ENCODE results near the gene MRPS18A.
"Not testable (repeated sequence)": the region's sequence is repeated elsewhere in the genome, so short reads cannot be mapped to it uniquely, and the experiment has no call there.

Gene MRPS18A

DNA sequence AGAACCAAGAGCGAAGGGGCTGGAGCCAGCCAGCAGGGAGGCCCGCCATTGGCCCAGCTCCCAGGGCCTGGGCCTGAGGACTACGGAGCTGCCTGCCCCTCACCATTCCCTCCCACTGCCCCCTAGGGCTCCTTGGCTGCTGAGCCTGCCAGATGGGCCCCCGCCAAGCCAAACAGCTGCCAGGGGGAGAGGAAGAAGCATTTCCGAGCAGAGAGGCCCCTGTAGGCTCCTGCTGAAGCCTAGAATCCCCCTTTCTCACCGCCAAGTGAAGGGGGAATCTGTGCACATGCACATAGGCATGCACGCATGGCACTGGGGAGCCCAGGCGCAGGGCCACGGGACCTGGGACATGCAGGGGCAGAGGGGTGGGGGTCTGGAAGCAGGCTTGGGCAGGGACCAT, 28.5 kb upstream of the MRPS18A start:
- peak; percentile 82 for DNase-seq

DNA sequence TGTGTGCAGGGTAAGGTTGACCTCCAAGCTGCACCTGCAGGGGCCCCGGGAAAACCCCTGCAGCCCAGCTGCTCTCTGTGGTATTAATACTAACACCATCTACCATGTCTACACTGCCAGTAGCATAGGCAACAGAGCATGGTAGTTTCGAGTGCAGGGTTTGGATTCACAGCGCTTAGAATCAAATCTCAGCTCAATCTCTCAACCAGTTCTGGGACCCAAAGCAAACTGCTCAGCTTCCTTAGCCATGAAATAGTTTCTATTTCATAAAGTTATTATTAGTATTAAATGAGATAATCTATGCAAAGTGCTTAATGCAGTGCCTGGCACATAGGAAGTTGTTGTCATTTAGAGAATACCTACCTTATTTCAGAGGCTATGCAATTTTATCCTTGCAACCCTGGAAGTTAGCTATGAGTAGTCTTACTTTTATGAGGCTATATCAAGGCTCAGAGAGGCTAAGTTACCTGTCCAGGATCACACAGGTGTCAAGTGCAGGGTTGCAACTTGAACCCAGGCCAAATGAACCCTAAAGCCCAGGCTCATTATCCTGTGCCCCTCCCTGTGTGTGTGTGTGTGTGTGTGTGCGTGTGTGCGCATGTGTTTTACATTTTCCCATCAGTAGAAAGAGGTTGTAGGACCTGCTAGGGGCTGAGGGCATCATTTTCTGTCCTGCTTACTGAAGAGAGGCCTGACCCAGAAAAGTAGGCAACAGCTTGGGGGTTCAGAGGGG, 27.6 kb upstream of the MRPS18A start:
- no peak for DNase-seq

DNA sequence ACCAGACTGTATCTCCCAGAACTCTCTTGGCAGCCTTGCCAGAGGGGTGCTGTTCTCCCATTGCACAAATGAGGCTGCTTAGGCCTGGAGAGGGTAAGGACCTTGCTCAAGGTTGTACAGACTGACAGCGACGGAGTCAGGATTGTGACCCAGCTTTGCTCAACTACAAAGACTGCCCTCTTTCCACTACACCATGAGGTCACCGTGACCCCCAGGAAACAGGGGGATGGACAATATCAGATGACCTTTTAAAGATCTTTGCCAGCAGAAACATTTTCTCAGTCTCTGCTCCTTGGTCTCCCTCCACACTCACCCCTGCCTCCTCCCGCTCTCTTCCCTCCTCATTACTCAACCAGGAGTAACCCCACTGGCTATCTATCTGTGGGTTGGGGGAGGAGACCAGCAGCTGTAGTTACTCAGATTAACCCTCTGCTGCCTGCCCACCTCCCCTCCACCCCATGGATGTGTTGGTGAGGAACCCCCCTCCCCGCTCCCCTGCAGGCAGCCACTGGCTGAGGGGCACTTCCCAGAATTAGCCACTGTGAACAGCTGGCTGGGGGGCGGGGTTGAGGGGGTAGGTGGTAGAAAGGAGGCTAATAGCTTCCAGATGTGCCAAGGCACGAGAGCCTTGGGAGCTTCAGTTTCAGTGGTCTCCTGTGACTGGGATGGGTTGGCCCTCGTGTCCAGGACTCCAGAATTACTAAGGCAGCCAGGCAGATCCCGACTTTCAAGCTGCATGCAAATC, 26.9 kb upstream of the MRPS18A start:
- DNase-seq: no peak

DNA sequence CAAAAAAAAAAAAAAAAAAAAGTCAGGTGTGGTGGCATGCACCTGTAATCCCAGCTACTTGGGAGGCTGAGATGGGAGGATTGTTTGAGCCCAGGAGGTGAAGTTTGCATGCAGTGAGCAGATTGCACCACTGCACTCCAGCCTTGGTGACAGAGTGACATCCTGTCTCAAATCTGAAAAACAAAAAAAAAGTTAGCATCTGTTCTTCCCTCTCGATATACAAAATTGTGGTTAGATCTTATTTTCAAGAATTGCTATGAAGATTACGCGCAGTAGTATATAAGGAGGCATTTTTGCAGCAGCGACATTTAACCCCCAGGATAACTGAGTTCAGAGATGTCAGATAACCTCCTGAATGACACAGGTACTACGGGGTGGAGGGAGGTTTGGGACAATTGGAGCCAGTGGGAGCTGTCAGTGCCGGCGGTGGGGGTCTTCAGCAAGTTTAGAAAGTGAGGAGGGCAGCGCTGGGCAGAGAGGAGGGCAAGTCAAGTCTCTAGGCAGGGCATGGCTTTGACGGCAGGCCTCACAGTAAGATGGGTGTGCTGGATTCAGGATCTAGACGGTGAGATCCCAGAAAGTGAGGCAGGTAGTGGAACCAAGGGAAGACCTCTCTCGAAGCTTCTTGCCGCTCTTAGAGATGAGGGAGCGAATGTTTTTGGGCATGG, 26.2 kb upstream of the MRPS18A start:
- DNase-seq: no peak

DNA sequence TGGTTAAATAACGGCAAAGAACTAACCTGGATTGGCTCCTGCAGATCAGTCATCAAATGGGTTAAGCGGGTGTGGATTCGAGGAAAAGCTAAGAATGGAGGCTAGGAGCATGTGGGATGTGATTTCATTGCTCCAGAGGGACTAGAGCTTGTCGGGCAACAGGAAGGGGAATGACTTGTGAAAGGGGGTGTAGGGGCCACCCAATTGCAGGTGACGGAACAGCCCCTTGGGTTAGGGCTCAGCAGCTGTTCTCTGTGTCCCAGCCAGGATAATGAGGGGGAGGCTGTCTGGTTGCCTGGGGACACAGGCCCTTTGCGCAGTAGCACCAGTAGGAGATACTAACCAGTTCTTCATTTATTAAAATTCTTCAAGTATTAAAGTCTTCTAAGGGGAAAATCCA, 25.0 kb upstream of the MRPS18A start:
- no peak for DNase-seq

DNA sequence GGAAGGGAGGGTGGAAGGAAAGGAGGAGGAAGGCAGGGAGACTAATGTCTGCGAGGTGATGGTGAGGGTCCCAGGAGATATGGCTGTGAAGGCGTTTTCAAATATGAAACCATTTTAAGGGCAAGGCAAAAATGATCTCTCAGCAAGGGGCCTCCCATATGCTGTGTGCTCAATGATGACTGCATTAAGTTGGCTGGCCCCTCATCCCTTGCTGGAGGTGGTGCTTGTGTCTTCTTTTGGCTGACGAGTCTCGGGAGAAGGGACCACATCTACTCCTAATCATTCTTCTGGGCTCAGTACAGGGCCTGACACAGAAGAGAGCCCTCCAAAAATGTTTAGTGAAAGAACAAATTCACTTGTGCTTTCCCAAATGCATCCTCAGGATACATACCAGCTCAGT, 23.0 kb upstream of the MRPS18A start:
- no peak for DNase-seq

DNA sequence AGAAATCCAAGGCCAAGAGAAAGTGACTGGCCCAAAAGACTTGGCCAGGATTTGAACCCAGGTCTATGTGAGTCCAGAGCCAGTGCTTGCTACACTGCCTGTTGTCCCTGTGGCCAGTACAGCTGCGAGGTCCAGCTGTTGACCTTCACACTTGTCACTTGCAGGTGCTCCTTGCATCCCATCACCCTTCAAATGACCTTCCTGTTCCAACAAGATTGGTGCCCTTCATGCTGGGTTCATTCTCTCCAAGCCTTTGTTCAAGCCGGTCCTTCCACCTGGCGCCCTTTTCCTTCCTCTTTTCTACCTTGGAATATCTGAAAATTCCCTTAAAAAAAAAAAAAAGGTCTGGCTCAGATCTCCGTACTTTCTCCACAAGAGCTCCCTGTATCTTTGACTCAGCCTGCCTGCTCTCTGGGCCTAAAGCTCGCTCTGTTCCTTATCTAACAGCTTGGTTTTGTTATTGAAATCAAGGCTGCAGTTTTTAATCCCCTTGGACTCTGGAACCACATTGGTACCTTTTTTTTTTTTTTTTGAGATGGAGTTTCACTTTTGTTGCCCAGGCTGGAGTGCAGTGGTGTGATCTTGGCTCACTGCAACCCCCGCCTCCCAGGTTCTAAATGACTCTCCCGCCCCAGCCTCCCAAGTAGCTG, 22.2 kb upstream of the MRPS18A start:
- DNase-seq: no peak

DNA sequence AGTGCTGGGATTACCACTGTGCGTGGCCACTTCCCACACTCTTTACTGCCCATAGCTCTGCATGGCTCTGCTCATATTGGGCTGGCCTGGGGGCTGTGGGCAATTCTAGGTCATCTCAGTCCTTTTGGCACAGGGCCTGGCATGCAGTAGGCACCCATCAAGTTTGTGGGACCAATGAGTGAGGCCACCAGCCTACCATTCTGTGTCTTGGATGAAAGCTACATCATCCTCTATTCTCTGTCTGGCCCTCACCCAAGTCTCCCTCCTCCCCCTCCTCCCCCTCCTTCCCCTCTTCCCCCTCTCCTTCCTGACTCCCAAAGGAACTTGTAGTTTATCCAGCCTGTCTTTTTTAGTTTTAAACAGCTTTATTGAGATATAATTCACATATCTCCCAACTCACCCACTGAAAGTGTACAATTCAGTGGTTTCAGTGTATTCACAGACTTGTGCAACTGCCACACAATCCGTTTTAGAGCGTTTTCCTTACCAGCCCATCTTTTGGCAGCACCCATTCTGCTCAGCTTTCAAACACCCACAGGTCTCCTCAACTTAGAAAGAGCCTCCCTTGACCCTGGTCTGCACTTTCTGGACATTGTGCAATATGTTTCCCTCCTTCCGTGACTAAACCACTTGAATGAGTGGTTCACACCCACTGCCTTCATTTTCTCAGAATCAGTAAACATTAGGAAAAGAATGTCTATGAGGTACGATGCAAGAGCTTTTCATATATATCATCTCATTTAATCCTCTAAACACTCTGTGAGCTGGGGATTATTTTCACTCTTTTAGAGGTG, 21.5 kb upstream of the MRPS18A start:
- DNase-seq: no peak

DNA sequence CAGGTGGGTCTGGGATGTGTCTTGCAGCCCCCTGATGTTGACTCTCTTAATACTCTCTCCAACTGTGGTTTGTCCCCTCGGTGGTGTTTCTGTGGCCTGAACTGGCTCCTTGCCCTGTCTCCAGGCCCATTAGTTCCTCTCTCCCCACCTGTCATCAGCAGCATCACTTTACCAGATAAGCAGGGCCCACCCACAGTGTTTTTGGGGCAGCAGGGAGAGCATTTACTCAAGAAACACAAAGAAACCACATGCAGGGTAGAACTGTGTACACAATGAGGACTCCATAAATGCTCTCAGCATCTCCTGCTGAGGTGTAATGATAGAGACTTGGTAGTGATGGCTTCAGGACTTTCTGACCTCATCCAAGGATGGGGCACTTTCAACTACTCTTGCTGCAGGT, 20.2 kb upstream of the MRPS18A start:
- no peak for DNase-seq

DNA sequence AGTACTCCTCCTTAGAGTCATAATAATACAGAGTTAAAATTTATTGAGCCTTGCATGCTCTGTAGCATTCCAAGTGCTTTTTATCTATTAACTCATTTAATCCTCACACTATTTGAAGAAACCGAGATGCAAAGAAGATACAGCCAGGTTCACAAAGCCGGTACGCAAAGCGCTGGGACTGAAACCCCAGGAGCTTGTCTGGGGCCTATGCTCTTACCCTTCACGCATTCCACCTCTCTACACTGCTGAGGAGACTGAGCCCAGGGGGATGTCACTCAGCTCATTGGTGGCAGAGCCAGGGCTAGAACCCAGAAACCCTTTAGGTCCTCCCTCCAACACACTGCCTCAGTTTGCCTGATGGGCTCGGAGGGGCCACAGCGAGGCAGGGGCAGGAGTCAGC, 19.7 kb upstream of the MRPS18A start:
- no peak for DNase-seq

DNA sequence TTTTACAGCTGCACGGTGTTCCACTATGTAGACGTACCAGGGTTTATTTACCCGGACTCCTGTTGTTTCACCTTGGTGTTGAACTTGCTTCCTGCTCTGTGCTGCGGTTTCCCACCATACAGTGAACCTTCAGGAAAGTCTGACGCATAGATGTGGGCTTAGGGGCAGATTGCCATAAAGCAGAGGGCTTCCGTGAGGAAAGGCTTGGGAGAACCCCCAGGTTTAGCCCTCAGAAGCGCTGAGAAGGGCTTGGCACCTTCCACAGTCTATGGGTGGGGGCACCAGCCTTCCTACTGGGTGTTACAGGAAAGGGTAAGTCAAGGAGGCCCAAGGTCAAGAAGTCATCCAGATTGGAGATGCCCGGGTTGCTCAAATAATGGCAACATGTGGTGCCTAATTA, 19.2 kb upstream of the MRPS18A start:
- no peak for DNase-seq

DNA sequence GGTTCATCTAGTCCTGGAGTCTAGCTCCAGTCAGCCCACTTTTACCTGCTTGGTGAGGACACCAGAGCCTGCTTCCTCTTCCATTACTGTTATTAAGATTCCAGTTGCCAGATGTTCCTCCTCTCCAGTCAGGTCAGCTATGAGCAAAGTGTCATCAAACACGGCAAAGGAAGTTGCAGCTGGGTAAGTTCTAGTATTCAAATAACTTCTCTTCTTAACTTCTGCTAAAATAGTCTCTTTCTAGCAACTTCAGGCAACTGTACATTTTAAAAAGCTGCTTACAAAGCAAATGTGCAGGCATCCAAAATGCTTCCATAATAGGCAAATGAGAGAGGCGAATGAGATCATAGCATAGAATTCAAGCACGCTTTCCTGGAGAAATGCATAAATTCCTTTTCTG, 18.4 kb upstream of the MRPS18A start:
- DNase-seq: no peak

DNA sequence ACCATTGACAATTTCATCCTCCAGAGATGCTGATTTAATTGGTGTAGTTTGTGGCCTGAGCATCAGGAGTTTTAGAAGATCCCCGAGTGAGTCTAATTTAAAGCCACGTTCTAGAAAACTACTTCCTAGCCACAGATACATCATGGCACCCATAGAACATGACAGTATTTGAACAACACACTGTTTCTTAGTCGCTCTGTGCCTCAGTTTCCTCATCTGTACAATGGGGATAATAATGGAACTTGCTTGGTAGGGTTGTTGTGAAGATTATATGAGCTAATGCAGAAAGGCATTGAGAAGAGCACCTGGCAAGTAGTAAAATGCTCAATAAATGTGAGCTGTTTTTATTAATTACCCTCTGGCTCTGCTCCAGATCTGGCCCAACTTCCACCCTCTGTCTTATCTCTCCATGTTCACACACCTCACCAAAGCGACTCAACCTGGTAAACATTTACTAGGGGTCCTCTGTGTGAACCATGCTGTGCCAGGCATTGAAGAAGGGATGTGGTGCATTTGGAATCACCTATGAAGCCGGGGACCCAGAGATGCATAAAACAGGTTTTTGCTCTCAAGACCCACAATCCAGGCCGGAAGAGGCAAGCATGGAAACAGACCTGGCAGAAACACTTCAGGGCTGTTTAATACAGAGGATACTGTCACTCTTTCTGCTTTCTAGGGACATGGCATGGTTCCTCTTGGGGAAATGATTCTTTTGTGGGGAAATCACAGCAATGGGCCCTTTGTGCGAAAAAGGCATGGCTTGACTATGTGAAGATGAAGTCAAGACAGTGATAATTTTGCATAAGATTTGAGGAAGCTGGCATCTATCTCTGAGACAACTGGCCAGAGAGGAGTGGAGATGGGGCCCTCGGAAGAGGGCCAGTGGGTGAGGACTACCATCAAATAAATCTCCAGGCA, 16.2 kb upstream of the MRPS18A start:
- DNase-seq: no peak

DNA sequence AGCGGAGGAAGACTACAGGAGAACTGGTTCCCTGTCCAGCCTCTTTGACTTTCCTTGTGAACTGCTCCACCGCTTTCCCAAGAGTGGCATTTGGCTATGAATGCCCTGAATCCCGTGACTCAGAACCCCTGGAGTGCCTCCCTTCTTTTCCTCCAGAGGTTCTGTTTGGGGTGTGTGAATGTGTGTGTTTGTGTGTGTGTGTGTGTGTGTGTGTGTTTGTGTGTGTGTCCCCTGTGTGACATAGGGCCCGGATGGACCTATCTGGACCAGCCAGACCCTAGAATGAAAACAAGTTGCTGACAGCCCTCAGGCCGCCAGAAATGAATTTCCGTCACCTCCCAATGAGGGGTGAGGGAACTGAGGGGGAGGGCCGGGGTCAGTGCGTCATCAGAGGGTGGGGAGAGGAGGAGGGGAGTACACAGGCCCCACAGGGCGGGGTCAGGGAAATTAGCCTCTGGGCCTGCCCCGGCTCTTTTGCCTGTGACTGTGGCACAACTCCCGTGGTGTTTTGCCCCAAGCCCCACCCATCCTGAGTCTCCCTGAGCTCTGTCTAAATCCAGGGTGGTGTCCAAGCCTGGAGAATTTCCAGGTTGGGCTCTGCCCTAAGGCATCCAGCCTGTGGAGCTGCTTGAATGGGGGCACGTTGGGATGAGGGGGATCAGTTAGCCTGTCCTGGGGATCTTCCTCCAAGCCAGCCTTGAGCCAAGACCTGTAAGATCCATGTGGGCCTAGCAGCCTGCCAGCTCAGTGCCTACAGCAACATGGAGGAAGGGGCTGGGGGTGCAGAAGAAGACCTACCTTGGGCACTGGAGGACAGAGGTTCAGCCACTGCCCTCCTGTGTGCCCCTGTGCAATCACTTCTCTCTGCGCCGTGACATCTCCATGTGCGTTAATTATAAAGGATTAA, 15.2 kb upstream of the MRPS18A start:
- peak; percentile 60 for DNase-seq

DNA sequence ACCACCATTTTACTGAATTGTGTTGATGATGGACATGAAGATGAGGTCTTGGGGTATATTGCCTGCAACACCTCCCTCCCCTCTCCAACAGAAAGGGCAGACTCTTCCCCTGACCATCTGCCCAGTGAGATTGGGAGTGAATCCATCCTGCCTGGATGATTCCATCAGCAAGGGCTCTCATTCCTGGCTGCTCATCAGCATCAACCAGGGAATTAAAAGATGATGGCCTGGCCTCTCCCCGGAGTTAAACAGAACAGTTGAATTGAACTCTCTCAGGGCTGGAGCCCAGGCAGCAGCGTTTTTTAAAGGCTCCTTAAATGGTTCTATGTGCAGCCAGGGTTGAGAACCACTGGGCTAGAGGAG, 14.6 kb upstream of the MRPS18A start:
- no peak for DNase-seq

DNA sequence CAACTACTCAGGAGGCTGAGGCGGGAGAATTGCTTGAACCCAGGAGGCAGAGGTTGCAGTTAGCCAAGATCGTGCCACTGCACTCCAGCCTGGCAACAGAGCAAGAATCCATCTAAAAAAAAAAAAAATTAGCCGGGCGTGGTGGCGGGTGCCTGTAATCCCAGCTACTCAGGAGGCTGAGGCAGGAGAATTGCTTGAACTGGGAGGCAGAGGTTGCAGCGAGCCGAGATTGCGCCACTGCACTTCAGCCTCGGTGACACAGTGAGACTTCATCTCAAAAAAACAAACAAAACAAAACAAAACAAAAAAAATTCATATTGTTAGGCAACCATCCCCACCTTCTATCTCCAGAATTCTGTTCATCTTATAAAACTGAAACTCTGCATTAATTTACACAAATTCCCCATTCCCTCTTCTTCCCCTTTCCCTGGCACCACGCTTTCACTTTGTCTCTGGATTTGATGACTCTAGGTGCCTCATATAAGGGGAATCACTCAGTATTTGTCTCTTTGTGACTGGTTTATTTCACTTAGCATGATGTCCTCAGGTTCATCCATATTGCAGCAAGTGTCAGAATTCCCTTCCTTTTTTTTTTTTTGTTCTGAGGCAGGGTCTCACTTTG, 13.5 kb upstream of the MRPS18A start:
- not testable (repeated sequence) for DNase-seq

DNA sequence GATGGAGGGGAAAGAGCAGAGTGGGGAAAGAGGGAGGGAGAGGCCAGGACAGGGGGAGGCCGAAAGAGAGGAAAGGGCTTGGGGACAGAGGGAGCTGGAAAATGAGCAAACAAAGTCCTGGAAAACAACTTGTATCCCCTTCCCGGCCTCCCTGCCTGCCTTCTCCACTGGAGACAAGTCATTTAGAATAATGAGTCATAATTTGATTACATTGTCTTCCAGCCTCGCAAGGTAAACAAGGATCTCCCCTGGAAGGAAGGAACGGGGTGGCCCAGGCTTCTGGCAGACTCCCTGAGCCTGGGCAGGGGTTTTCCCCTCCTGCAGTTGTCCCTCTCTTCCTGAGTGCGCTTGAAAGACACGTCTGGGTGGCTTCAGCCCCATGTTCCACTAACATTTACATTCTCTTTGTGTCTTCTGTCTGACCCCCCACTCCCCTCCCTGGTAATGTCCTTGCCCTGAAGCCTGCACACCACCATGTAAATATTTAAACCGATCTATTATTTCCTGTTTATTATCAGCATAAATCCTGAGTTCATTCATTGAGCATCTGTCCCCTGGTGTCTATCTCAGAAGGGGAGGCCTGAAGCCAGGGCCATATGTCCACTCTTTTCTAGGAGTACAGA, 12.1 kb upstream of the MRPS18A start:
- DNase-seq: peak; percentile 20

DNA sequence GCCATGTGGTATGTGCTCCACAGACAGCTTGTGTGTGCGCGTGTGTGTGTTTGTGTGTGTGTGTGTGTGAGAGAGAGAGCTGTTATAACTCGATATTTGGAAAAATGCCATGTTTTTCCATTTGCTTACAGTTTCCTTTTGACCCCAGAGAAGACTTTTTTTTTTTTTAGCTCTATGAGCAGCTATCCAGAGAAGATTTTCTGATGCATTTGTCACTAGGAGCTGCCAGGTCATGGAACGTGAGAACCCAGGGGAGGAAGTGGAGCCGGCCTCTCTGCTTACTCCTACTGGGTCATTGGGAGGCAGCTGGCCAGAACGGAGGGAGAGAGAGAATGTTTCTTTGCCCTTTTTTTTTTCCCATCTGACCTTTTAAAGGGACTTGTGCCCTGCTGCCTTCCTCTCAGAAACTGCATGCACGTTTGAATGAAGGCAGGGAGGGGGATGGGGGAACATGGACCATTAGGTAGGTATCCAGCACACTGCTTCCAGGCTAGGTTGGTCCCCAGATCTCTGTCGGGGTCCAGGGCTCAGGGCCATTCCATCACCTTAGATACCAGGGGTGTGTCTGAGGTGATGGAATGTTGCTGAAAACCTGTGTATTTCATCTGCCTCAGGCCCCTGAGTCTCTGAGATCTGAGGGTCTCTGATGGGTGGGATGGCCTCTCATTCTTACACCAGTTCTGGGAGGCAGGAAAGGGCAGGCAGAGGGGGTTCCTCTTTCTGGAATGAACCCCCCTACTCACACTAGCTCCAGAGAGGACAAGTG, 11.2 kb upstream of the MRPS18A start:
- DNase-seq: no peak

DNA sequence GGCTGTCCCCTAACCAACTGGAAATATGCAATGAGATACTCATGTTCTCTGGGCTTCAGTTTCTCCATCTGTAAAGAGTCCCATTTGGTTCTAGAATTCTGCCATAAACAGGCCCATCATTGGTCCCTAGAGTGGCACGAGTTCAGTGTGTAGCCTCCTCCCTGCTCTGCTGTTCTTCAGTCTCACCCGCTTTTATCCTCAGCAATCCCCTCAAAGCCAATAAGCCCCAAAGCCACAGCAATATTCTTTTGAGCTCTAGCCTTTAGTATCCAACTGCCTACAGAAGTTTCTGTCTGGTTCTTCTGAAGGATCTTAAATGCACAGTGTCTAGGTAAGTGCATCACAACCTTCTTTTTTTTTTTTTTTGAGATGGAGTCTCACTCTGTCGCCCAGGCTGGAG, 9.8 kb upstream of the MRPS18A start:
- no peak for DNase-seq
